Aorta (tissue), 5 donors: ENCODE measurements around the gene SLC2A1. TPM values are rescaled to one million over a fixed set of nuclear protein-coding genes. Genes with fewer than 3 reads are reported as not detected.
A peak's percentile ranks its signal among the peaks of the same experiment; 100 is the strongest.

Experiments
- ATAC-seq: fragments of 200-7000 bp; cut with Tn5 transposase; one replicate; pipeline ENCODE4 v1.9.1; 2022; ENCODE audit warnings: moderate library complexity; ENCODE audit not compliant: low FRiP score
- DNase-seq, 2 donors: peaks; one replicate each; pipeline ENCODE4 v3.0.0-alpha.2; 2020
- H3K27ac ChIP-seq, 2 donors: one replicate each; pipeline ENCODE4 v1.5.1; 2013; ENCODE audit warnings: low read length in 2 of 2, mild to moderate bottlenecking in 2 of 2, moderate library complexity in 2 of 2, control low read depth in 1 of 2, inconsistent platforms in 1 of 2, low read depth in 1 of 2
- H3K27me3 ChIP-seq, 2 donors: one replicate each; pipeline ENCODE4 v1.6.1; 2013; ENCODE audit warnings: control low read depth in 1 of 2, low read length in 1 of 2, mild to moderate bottlenecking in 1 of 2, moderate library complexity in 1 of 2; ENCODE audit not compliant: insufficient read depth in 2 of 2, control insufficient read depth in 1 of 2
- H3K36me3 ChIP-seq, 2 donors: one replicate each; pipeline ENCODE4 v1.6.1; 2013; ENCODE audit warnings: control low read depth in 1 of 2, low read length in 1 of 2, mild to moderate bottlenecking in 1 of 2; ENCODE audit not compliant: insufficient read depth in 2 of 2, control insufficient read depth in 1 of 2
- H3K4me1 ChIP-seq, 2 donors: one replicate each; pipeline ENCODE4 v1.6.1; 2013; ENCODE audit warnings: low read length in 2 of 2, control low read depth in 1 of 2, mild to moderate bottlenecking in 1 of 2, moderate library complexity in 1 of 2; ENCODE audit not compliant: insufficient read depth in 2 of 2, control insufficient read depth in 1 of 2
- H3K4me3 ChIP-seq, 2 donors: one replicate each; pipeline ENCODE4 v1.5.1; 2013; ENCODE audit warnings: low read length in 2 of 2, control low read depth in 1 of 2, mild to moderate bottlenecking in 1 of 2
- H3K9me3 ChIP-seq: one replicate; pipeline ENCODE4 v1.6.1; 2013; ENCODE audit warnings: mild to moderate bottlenecking, low read length; ENCODE audit not compliant: control insufficient read depth
- WGBS, 2 donors: extraction: QIAGEN DNeasy Blood & Tissue Kit; methylation state at CpG; one replicate each; pipeline ENCODE4 v1.1.7; 2013; 5-methylcytosine and 5-hydroxymethylcytosine counted together
- intact Hi-C, 2 donors: fragments of 100-400 bp; cut with DNase I; formaldehyde crosslinking; loops; one replicate each; pipeline versions ENCODE4 v1.14.2 to v1.15.0; 2022
- polyA plus RNA-seq, 2 donors: library from polyadenylated mRNA; stranded (reverse); fragments of 200-250 nt; gene quantifications; one replicate each; pipeline ENCODE4 v1.2.3, GENCODE V29; 2013
- total RNA-seq, 2 donors: library from RNA; stranded (reverse); fragmentation: NEBNext Ultra II Directional; extraction: Animal tissue kit (Norgen Biotek cat#: 25700); gene quantifications; one replicate each; pipeline ENCODE4 v1.2.1, GENCODE V29; 2021
- donor health status: healthy with polysubstance abuse.
- donor health status: Bipolar disorder and iron deficiency.
- donor health status: DM: no; HTN: no; CAD: no.
- donor health status: DM: no; HTN: no; CAD: no.
- donor health status: DM: yes; HTN: yes; CAD: no.

SLC2A1 gene
- total and polyA plus RNA-seq, 4 donors, result 6.4 to 124 (median 49.6) TPM

DNA sequence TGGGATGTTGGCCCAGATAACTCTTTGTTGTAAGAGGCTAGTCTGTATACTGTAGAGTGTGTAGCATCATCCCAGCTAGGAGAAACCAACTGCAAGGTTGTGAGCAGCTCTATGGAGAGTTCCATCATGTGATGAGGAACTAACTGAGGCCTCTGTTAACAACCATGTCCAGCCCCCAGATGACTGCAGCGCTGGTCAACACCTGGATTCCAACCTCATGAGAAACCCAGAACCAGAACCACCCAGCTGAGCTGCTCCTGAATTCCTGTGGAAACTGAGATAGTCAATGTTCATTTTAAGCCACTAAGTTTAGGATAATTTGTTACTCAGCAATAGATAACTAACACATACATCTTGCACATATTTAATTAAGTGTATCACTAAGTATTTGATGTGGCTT lies 41.6 kb upstream of the SLC2A1 start:
- H3K36me3 ChIP-seq, result no peaks in the 10 kb centered on the region
- 96% methylated on average over 1 of the region's 1 CpG for WGBS, 2 donors
- intact Hi-C loops, result no loop called here
- no peaks in the 10 kb centered on the region for H3K27me3 ChIP-seq
- no peaks in the 10 kb centered on the region for H3K4me1 ChIP-seq
- no peak overlapping the region for H3K27ac ChIP-seq
- no peak for ATAC-seq
- H3K4me3 ChIP-seq, result no peak overlapping the region
- no peak for DNase-seq
- H3K9me3 ChIP-seq, result no peaks in the 10 kb centered on the region

DNA sequence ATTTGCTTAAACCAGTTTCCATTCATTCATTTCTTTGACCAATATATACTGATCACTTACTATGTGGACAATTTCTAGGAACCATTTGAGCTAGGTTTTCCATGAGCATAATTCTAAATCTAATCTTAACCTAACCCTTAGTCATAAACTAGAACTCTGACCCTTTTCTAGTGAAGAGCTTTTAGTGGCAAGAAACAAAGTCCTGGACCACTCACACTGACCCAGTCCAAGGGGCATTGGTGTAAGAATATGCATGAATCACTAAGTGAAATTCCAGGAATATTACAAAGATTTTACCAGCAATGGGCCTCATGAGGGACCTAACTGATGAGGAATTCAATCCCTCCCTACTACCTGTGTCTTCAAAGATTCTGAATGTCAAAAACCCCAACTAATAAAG lies 40.6 kb upstream of the SLC2A1 start:
- ATAC-seq, result no peak
- Histone ChIP-seq H3K27me3 (no peaks in the 10 kb centered on the region), H3K36me3 (no peaks in the 10 kb centered on the region), H3K27ac (no peak overlapping the region), H3K4me3 (no peak overlapping the region), H3K4me1 (no peaks in the 10 kb centered on the region), H3K9me3 (no peaks in the 10 kb centered on the region)
- intact Hi-C loops, result no loop called here
- DNase-seq, result no peak

DNA sequence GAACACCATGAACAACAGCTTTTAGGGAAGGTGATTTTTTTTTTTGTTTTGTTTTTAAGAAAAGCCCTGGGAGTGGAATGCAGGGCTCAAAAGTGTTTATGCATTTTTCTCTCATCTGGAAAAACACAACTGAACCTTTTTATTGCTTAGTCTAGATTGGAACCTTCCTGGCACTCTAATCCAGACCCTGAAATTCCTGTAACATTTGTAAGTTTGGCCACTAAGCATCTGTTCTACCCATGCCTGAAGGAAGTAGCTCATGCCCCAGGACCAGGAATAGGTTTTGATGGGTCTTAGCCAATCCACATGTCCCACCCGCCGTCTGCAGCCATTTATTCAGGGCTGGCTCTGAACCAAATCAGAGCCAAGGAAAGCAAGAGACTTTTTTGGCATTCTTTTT lies 39.7 kb upstream of the SLC2A1 start:
- Histone ChIP-seq H3K27me3 (no peaks in the 10 kb centered on the region), H3K4me3 (no peak overlapping the region), H3K4me1 (no peaks in the 10 kb centered on the region), H3K9me3 (no peaks in the 10 kb centered on the region), H3K27ac (no peak overlapping the region), H3K36me3 (no peaks in the 10 kb centered on the region)
- WGBS, 2 donors, result 2 to 3% methylated on average over 2 of the region's 2 CpGs
- ATAC-seq, result no peak
- intact Hi-C loops, result no loop called here
- DNase-seq, result no peak

DNA sequence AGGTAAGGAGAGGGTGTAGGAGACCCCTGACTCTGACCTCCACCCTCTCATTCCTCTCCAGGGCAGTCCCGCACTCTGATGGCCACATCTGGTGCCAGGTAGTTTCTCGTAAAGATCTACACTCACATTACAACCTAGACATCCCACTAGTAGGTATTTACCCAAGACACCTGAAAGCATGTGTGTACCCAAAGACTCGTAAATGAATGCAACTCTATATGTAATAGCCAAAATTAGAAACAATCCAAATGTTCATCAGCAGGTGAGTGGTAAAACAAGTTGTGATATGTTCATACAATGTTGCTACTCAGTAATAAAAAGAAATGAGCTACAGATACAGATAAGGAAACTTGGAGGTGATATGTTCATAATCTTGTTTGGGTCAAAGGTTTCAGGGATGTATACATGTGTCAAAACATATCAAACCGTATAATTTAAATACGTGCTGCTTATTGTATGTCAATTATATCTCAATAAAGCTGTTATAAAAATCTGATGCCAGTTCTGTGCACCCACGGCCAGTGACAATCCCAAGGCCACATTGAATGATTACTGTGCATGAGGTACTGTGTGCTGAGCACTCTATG lies 37.8 kb upstream of the SLC2A1 start:
- Histone ChIP-seq H3K27ac (no peak overlapping the region), H3K9me3 (no peaks in the 10 kb centered on the region), H3K27me3 (no peaks in the 10 kb centered on the region), H3K4me3 (no peak overlapping the region), H3K36me3 (no peaks in the 10 kb centered on the region), H3K4me1 (no peaks in the 10 kb centered on the region)
- DNase-seq, result no peak
- intact Hi-C loops, result no loop called here
- no peak for ATAC-seq
- 83 to 86% methylated on average over 6 of the region's 6 CpGs for WGBS, 2 donors

DNA sequence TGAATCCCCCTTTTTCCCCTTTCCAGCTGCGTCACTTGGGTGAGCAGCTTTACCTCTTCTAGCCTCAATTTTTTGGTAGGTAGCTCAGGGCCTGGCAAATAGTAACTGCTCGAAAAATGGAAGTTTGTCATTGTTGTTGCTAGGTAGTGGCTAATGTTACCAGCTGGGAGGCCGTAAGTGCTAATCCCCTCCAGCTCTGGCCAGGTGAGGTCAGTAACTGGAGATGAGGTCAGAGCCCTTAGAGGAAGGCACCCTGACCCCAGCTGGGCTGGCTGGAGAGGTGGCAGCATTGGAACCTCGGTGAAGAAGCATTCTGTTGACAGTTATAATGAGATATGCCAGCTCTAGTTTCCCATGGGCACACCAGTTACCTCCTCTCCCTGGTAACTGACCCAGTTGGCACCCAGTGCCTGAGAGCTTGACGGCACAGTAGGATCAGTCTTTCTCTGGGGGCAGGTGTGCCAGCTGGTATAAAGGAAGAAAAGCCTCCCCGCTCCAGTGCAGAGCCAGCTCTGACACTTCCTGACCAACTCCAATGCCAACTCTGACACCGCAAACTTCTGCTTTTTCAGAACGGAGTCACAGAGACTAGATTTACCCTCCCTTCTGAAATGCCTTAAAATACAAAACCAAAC lies 35.0 kb upstream of the SLC2A1 start:
- Histone ChIP-seq H3K27me3 (no peaks in the 10 kb centered on the region), H3K4me3 (no peak overlapping the region), H3K9me3 (no peaks in the 10 kb centered on the region), H3K27ac (no peak overlapping the region), H3K4me1 (no peaks in the 10 kb centered on the region), H3K36me3 (no peaks in the 10 kb centered on the region)
- DNase-seq (peak in 1 of 2 donors; percentile 59), ATAC-seq (no peak)
- intact Hi-C loops, result loop anchor here in 1 of 2 donors (2.0 kb wide), 1 partner anchor 27 kb away; no protein-coding TSS in a partner anchor
- WGBS, 2 donors, result 79 to 84% methylated on average over 8 of the region's 8 CpGs

DNA sequence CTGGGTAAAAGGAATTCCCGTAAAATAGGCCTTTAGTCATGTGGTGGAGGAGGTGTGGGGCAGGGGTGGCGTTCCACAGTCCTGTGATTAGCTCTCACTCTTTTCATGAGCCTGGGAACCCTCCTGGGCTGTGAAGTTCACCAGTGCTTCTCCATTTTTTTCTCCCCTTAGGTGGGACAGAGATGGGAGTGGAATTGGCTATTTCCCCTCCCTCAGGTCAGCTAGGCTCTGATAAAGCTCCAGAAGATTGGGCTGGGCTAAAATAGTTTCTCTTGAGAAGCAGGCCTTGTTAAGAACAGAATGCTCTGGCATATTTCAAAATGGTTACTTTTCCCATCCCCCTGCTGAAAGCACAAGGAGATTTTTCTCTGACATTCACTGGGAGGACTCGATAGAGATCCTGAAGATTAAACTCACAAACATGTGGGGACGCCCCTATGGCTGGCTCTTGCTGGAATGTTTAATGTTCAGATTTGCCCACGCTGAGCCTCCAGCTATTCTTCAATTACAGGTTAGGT lies 33.4 kb upstream of the SLC2A1 start:
- no peak overlapping the region for H3K27ac ChIP-seq
- H3K4me1 ChIP-seq, result no peaks in the 10 kb centered on the region
- H3K36me3 ChIP-seq, result no peaks in the 10 kb centered on the region
- DNase-seq (no peak), ATAC-seq (no peak)
- intact Hi-C loops, result no loop called here
- 75% methylated on average over 5 of the region's 5 CpGs for WGBS, 2 donors
- no peaks in the 10 kb centered on the region for H3K27me3 ChIP-seq
- no peaks in the 10 kb centered on the region for H3K9me3 ChIP-seq
- H3K4me3 ChIP-seq, result no peak overlapping the region

DNA sequence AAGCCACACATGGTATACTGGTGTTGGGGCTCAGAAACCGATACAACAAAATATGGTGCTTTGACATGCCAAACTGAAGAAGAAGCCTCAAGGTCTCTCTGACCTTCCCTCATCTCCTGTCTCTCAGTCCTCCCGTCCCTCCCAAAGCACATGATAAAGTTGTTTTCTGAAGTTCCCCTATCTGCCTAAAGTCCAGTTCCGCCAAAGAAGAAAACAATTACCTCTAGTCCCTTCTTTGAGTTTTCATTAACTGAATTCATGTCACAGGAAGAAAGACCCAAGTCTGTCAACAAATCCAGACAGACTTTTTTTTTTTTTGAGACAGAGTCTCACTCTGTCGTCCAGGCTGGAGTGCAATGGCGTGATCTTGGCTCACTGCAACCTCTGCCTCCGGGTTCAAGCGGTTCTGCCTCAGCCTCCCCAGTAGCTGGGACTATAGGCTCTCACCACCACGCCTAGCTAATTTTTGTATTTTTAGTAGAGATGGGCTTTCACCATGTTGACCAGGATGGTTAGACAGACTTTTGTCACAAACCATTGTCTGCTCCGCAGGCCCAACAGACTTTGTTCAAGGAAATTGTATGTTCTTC lies 32.2 kb upstream of the SLC2A1 start:
- DNase-seq (no peak), ATAC-seq (no peak)
- 78 to 80% methylated on average over 9 of the region's 9 CpGs for WGBS, 2 donors
- Histone ChIP-seq H3K9me3 (no peaks in the 10 kb centered on the region), H3K27me3 (no peaks in the 10 kb centered on the region), H3K4me1 (no peaks in the 10 kb centered on the region), H3K27ac (no peak overlapping the region), H3K4me3 (no peak overlapping the region), H3K36me3 (no peaks in the 10 kb centered on the region)
- intact Hi-C loops, result no loop called here

DNA sequence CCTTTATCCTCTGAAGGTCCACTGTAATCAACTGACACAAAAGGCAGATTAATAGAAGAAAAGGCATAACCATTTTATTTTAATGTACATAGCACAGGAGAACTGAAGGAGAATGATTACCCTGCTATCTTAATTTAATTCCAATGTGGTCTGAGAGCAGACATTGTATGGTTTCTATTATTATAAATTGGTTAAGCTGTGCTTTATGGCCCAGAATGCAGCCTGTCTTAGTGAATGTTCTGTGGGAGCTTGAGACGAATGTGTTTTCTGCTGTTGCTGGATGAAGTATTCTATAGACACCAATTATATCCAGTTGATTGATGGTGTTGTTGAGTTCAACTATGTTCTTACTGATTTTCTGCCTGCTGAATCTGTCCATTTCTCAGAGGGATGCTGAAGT lies 25.0 kb upstream of the SLC2A1 start:
- Histone ChIP-seq H3K4me3 (no peak overlapping the region), H3K9me3 (no peaks in the 10 kb centered on the region), H3K27me3 (no peaks in the 10 kb centered on the region), H3K27ac (no peak overlapping the region), H3K36me3 (peaks cover 0 to 1% of the 10 kb centered on the region in 2 donors), H3K4me1 (no peaks in the 10 kb centered on the region)
- intact Hi-C loops, result no loop called here
- no peak for DNase-seq
- 87 to 88% methylated on average over 1 of the region's 1 CpG for WGBS, 2 donors
- ATAC-seq, result no peak

DNA sequence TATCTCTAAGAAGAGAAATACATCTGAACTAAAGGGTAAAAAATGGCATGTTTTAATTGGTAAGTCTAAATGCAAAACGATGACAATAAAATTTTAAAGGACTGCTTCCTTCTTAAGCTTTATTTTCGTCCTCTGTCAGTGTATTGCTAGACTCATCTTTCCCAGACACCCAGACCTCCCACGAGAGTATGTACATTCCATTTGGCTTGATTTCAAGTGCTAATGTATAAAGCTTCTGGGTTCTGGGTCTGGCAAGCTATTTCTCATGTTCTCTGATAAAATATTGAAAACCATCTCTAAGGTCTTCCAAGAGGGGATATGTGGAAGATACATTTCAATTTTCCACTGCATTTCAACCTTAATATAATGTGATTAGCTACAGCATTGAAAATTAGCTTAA lies 24.6 kb upstream of the SLC2A1 start:
- intact Hi-C loops, result no loop called here
- Histone ChIP-seq H3K27ac (no peak overlapping the region), H3K4me1 (no peaks in the 10 kb centered on the region), H3K36me3 (peaks cover 0 to 1% of the 10 kb centered on the region in 2 donors), H3K9me3 (no peaks in the 10 kb centered on the region), H3K4me3 (no peak overlapping the region), H3K27me3 (no peaks in the 10 kb centered on the region)
- ATAC-seq (no peak), DNase-seq (no peak)
- 57 to 59% methylated on average over 3 of the region's 3 CpGs for WGBS, 2 donors
